ENCODE measurements around the gene MACROD2.

DNA sequence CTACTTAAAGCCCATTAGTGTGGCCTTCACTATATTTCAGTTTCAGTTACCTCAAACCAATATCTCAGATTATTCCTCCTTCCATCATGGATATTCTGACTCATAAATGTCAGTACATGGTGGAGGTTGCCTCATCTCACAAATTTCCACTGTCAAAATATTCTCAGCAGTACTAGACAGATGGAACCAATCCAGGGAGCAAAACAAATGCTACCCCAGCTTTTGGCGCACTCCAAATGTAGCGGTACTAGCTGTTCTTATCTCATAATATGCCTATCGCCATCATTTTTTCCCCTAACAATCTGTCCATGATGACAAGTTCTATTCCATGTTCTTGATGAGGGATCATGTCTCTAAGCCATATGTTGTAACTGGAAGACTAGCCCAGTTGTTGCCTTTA, 1551.8 kb downstream of the MACROD2 start:
- TF ChIP-seq CTCF (IDR thresholded peaks at IDR 0.05; ENCODE audit: insufficient read depth, low read length, poor library complexity, severe bottlenecking) (no peak), EZH2phosphoT487 (conservative IDR thresholded peaks at IDR 0.05; ENCODE audit: low read length) (no peak)
